Fibroblast of pulmonary artery (primary cell): Measurements from ENCODE around the gene PCDHGA6.
A peak's percentile ranks its signal among the peaks of the same experiment; 100 is the strongest.
"Not testable (repeated sequence)": the region's sequence is repeated elsewhere in the genome, so short reads cannot be mapped to it uniquely, and the experiment has no call there.

Source experiments
- DNase-seq: peaks from one replicate; pipeline ENCODE4 v3.0.0-alpha.2; 2010; ENCODE audit warnings: low read depth
- H3K4me3 ChIP-seq: replicated peaks from 2 replicates; pipeline ENCODE4 v1.5.1; 2011; ENCODE audit warnings: low read depth, mild to moderate bottlenecking, control low read depth, low read length, moderate library complexity
- CTCF ChIP-seq: IDR thresholded peaks from 2 replicates; pipeline ENCODE4 v1.5.1; 2011; ENCODE audit warnings: mild to moderate bottlenecking, control low read depth, low read length, inconsistent platforms; ENCODE audit errors: missing control alignments

PCDHGA6 gene

GRCh38 chr5:141342773-141343172 lies 30.9 kb upstream of the PCDHGA6 start:
- no peak overlapping the region for H3K4me3 ChIP-seq
- TF ChIP-seq CTCF: no peak
- DNase-seq: no peak

GRCh38 chr5:141343242-141343952 lies 30.3 kb upstream of the PCDHGA6 start, which contains the start of gene PCDHGA3:
PCDHGA3 (plus strand) TSS chr5:141343829; CDS start chr5:141344034, 205 bp downstream.
- TF ChIP-seq CTCF: peak; percentile 49
- DNase-seq: peak; percentile 74
- H3K4me3 ChIP-seq: peak within 1 kb of the TSS; percentile 53

GRCh38 chr5:141343953-141344463 lies 29.7 kb upstream of the PCDHGA6 start:
- H3K4me3 ChIP-seq: peak overlapping the region; percentile 53
- no peak for DNase-seq
- no peak for TF ChIP-seq CTCF

GRCh38 chr5:141345327-141345726 lies 28.4 kb upstream of the PCDHGA6 start:
- H3K4me3 ChIP-seq: no peak overlapping the region
- TF ChIP-seq CTCF: no peak
- no peak for DNase-seq

GRCh38 chr5:141346017-141346416 lies 27.7 kb upstream of the PCDHGA6 start:
- DNase-seq, H3K4me3 ChIP-seq: not testable (repeated sequence)

GRCh38 chr5:141349917-141350619 lies 23.6 kb upstream of the PCDHGA6 start, which contains the start of gene PCDHGB1:
PCDHGB1 (plus strand) TSS chr5:141350099; CDS start chr5:141350261, 162 bp downstream.
- peak; percentile 55 for TF ChIP-seq CTCF
- peak; percentile 66 for DNase-seq
- peak within 1 kb of the TSS; percentile 40 for H3K4me3 ChIP-seq

- no peak overlapping the region for H3K4me3 ChIP-seq
- TF ChIP-seq CTCF: no peak
- no peak for DNase-seq
Measured at GRCh38 chr5:141351591-141351990, 22.1 kb upstream of the PCDHGA6 start.
